Measurements from ENCODE around the gene INAVA. TPM values are rescaled to one million over a fixed set of nuclear protein-coding genes. Genes with fewer than 3 reads are reported as not detected.
A peak's percentile ranks its signal among the peaks of the same experiment; 100 is the strongest.

The INAVA gene
- total RNA-seq, 1 donor from 2014 or later: 23.7 TPM

DNA sequence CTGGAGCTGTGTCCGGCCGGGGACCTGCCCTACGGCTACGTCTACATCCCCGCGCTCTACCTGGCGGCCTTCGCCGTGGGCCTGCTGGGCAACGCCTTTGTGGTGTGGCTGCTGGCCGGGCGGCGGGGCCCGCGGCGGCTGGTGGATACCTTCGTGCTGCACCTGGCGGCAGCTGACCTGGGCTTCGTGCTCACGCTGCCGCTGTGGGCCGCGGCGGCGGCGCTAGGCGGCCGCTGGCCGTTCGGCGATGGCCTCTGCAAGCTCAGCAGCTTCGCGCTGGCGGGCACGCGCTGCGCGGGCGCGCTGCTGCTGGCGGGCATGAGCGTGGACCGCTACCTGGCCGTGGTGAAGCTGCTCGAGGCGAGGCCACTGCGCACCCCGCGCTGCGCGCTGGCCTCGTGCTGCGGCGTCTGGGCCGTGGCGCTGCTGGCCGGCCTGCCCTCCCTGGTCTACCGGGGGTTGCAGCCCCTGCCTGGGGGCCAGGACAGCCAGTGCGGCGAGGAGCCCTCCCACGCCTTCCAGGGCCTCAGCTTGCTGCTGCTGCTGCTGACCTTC lies 21.5 kb upstream of the INAVA start:
- no peak overlapping the region for H3K27ac Mint-ChIP-seq
- Histone ChIP-seq H2AFZ (replicated peaks) (no peak overlapping the region), H3K27me3 (no peaks in the 10 kb centered on the region), H3K4me2 (no peak overlapping the region), H3K27ac (no peak overlapping the region), H3F3A (ENCODE audit: low read depth) (no peaks in the 10 kb centered on the region), H3K36me3 (no peaks in the 10 kb centered on the region), H3K4me1 (peaks cover 22% of the 10 kb centered on the region), H3K79me2 (ENCODE audit: low read depth) (no peaks in the 10 kb centered on the region), H3K4me3 (no peak overlapping the region), H3K9ac (no peak overlapping the region), H3K9me3 (ENCODE audit: low read depth) (no peaks in the 10 kb centered on the region), H4K20me1 (ENCODE audit: low read depth) (no peaks in the 10 kb centered on the region)
- H3K36me3 Mint-ChIP-seq: peaks cover 2% of the 10 kb centered on the region
- TF ChIP-seq EZH2 (IDR thresholded peaks at IDR 0.05) (no peak), CTCF (IDR thresholded peaks at IDR 0.05) (no peak), EZH2phosphoT487 (IDR thresholded peaks at IDR 0.05) (no peak)
- peaks cover 2% of the 10 kb centered on the region for H3K27me3 Mint-ChIP-seq (ENCODE audit: insufficient read depth, low read depth)
- no peak overlapping the region for H3K4me3 Mint-ChIP-seq
- DNase-seq (ENCODE audit: low spot score): no peak
- H3K4me1 Mint-ChIP-seq: peaks cover 22% of the 10 kb centered on the region
- peaks cover 2% of the 10 kb centered on the region for H3K9me3 Mint-ChIP-seq

- no peak overlapping the region for H2AFZ ChIP-seq (replicated peaks)
- H3K27ac Mint-ChIP-seq: no peak overlapping the region
- H3F3A ChIP-seq (ENCODE audit: low read depth): no peaks in the 10 kb centered on the region
Measured at GRCh38 chr1:200873671-200874397, 20.9 kb upstream of the INAVA start.

GRCh38 chr1:200874694-200875093 lies 20.0 kb upstream of the INAVA start:
- TF ChIP-seq CTCF (IDR thresholded peaks at IDR 0.05) (no peak), EZH2phosphoT487 (IDR thresholded peaks at IDR 0.05) (no peak), EZH2 (IDR thresholded peaks at IDR 0.05) (no peak)
- H3K79me2 ChIP-seq (ENCODE audit: low read depth): no peaks in the 10 kb centered on the region
- no peak for DNase-seq (ENCODE audit: low spot score)
- H3K27ac Mint-ChIP-seq: peak overlapping the region; percentile 13
- no peak overlapping the region for H2AFZ ChIP-seq (replicated peaks)
- no peak overlapping the region for H3K4me3 ChIP-seq
- no peaks in the 10 kb centered on the region for H3K27me3 ChIP-seq
- peaks cover 2% of the 10 kb centered on the region for H3K36me3 Mint-ChIP-seq
- no peak overlapping the region for H3K27ac ChIP-seq
- peaks cover 2% of the 10 kb centered on the region for H3K9me3 Mint-ChIP-seq
- H3F3A ChIP-seq (ENCODE audit: low read depth): no peaks in the 10 kb centered on the region
- peaks cover 2% of the 10 kb centered on the region for H3K27me3 Mint-ChIP-seq (ENCODE audit: insufficient read depth, low read depth)
- no peak overlapping the region for H3K4me2 ChIP-seq
- peaks cover 22% of the 10 kb centered on the region for H3K4me1 ChIP-seq
- no peaks in the 10 kb centered on the region for H4K20me1 ChIP-seq (ENCODE audit: low read depth)
- H3K4me3 Mint-ChIP-seq: no peak overlapping the region
- no peak overlapping the region for H3K9ac ChIP-seq
- H3K36me3 ChIP-seq: no peaks in the 10 kb centered on the region
- peaks cover 20% of the 10 kb centered on the region for H3K4me1 Mint-ChIP-seq
- no peaks in the 10 kb centered on the region for H3K9me3 ChIP-seq (ENCODE audit: low read depth)

More at GRCh38 chr1:200873671-200874397, 20.9 kb upstream of the INAVA start:
- Histone ChIP-seq H3K4me2 (no peak overlapping the region), H3K27ac (no peak overlapping the region), H3K9ac (no peak overlapping the region), H3K4me1 (peaks cover 22% of the 10 kb centered on the region), H3K9me3 (ENCODE audit: low read depth) (no peaks in the 10 kb centered on the region), H4K20me1 (ENCODE audit: low read depth) (no peaks in the 10 kb centered on the region), H3K79me2 (ENCODE audit: low read depth) (no peaks in the 10 kb centered on the region), H3K4me3 (no peak overlapping the region), H3K27me3 (no peaks in the 10 kb centered on the region), H3K36me3 (no peaks in the 10 kb centered on the region)
- TF ChIP-seq EZH2phosphoT487 (IDR thresholded peaks at IDR 0.05) (no peak), CTCF (IDR thresholded peaks at IDR 0.05) (no peak), EZH2 (IDR thresholded peaks at IDR 0.05) (no peak)
- H3K27me3 Mint-ChIP-seq (ENCODE audit: insufficient read depth, low read depth): peaks cover 2% of the 10 kb centered on the region
- DNase-seq (ENCODE audit: low spot score): no peak
- peaks cover 22% of the 10 kb centered on the region for H3K4me1 Mint-ChIP-seq
- H3K36me3 Mint-ChIP-seq: peaks cover 2% of the 10 kb centered on the region
- H3K4me3 Mint-ChIP-seq: no peak overlapping the region
- peaks cover 2% of the 10 kb centered on the region for H3K9me3 Mint-ChIP-seq

Measured in neural progenitor cell (in vitro differentiated cells).